ENCODE measurements around the gene C11orf98. TPM values are rescaled to one million over a fixed set of nuclear protein-coding genes. Genes with fewer than 3 reads are reported as not detected.
A peak's percentile ranks its signal among the peaks of the same experiment; 100 is the strongest.
"Not testable (repeated sequence)": the region's sequence is repeated elsewhere in the genome, so short reads cannot be mapped to it uniquely, and the experiment has no call there.

C11orf98 gene
- total RNA-seq, 1 experiment from 2014 or later, result 141 TPM

DNA sequence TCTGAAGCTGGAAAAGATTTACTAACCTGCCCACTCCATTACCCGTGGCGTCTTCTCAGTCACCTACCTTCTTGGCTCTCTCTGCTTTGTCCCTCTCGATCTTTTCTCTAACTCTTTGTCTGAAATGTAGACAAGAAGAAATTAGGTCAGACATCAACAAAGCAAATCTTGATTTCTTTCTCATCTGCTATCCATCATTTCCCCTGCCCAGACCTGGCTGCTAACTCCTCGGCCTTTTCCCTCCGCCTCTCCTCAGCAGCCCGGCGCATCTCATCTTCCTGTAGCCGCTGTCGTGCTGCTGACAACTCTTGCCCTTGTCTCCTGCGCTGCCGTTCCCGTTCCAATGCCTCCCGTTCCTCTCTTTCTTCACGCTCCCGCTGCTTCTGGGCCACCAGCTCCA, 12.7 kb upstream of the C11orf98 start:
- H3K27ac ChIP-seq (ENCODE audit: low read depth, low read length, poor library complexity, severe bottlenecking), result peak overlapping the region; percentile 26
- H3K4me3 ChIP-seq (ENCODE audit: low read depth, low read length, poor library complexity, severe bottlenecking), result peak overlapping the region; percentile 85
- peaks cover 31% of the 10 kb centered on the region for H3K4me1 ChIP-seq (ENCODE audit: insufficient read depth, low read length, poor library complexity, severe bottlenecking)
- ChIA-PET CTCF (no interaction called here), POLR2A (ENCODE audit: low non-redundant PET) (interaction anchor here (1.0 kb wide), 1 partner anchor 13 kb away, joined by 4 read pairs; the partner anchor contains the start of genes C11orf98 and CSKMT)
- intact Hi-C loops (cut with micrococcal nuclease; ENCODE audit: unreplicated experiment), result no loop called here
- no peaks in the 10 kb centered on the region for H3K27me3 ChIP-seq (replicated peaks; ENCODE audit: insufficient read depth, low read depth, low read length, poor library complexity)
- no peak for TF ChIP-seq EZH2 (IDR thresholded peaks at IDR 0.05; ENCODE audit: borderline replicate concordance, low read depth, low read length, poor library complexity, severe bottlenecking)
- no peak for TF ChIP-seq CTCF (conservative IDR thresholded peaks at IDR 0.05; ENCODE audit: low read depth, low read length)
- no peak for DNase-seq (ENCODE audit: low spot score)
- no TSS peak for BruUV-seq (replicated peaks)
- H3K9me3 ChIP-seq (ENCODE audit: low read depth, low read length, poor library complexity, severe bottlenecking), result no peaks in the 10 kb centered on the region
- peaks cover 39% of the 10 kb centered on the region for H3K36me3 ChIP-seq (ENCODE audit: insufficient read depth, low read length, poor library complexity, severe bottlenecking)

DNA sequence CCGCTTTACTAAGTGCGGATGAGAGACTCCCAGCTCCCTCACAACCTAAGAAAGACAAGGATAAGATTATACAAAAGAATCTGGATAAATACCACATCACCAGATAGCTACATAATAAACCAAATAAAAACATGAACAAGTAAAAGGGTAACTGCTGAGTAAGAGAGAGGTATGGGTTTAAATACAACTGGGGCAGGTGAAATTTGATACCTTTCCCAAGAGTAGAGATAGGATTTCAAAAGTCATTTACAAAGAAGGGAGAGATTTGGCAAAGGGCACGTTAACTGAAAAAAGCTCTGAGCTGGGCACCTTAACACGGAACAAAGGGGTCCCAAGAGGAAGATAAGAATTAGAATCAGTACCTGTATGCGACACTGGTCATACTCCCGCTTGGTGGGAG, 12.1 kb upstream of the C11orf98 start:
- TF ChIP-seq CTCF (conservative IDR thresholded peaks at IDR 0.05; ENCODE audit: low read depth, low read length) (no peak), EZH2 (IDR thresholded peaks at IDR 0.05; ENCODE audit: borderline replicate concordance, low read depth, low read length, poor library complexity, severe bottlenecking) (no peak)
- peaks cover 39% of the 10 kb centered on the region for H3K36me3 ChIP-seq (ENCODE audit: insufficient read depth, low read length, poor library complexity, severe bottlenecking)
- H3K9me3 ChIP-seq (ENCODE audit: low read depth, low read length, poor library complexity, severe bottlenecking), result no peaks in the 10 kb centered on the region
- ChIA-PET POLR2A (ENCODE audit: low non-redundant PET) (interaction anchor here (1.0 kb wide), 1 partner anchor 12 kb away, joined by 4 read pairs; the partner anchor contains the start of genes C11orf98 and CSKMT), CTCF (interaction anchor here (0.5 kb wide), 1 partner anchor 188 kb away, joined by 5 read pairs; no protein-coding TSS in a partner anchor)
- intact Hi-C loops (cut with micrococcal nuclease; ENCODE audit: unreplicated experiment), result no loop called here
- no peak for DNase-seq (ENCODE audit: low spot score)
- H3K27me3 ChIP-seq (replicated peaks; ENCODE audit: insufficient read depth, low read depth, low read length, poor library complexity), result no peaks in the 10 kb centered on the region
- peaks cover 37% of the 10 kb centered on the region for H3K4me1 ChIP-seq (ENCODE audit: insufficient read depth, low read length, poor library complexity, severe bottlenecking)
- no peak overlapping the region for H3K4me3 ChIP-seq (ENCODE audit: low read depth, low read length, poor library complexity, severe bottlenecking)
- BruUV-seq (replicated peaks), result no TSS peak
- H3K27ac ChIP-seq (ENCODE audit: low read depth, low read length, poor library complexity, severe bottlenecking), result peak overlapping the region; percentile 26

GRCh38 chr11:62676698-62677097, 11.7 kb upstream of the C11orf98 start:
- intact Hi-C loops (cut with micrococcal nuclease; ENCODE audit: unreplicated experiment), result no loop called here
- CTCF ChIA-PET, result interaction anchor here (0.5 kb wide), 1 partner anchor 189 kb away, joined by 5 read pairs; no protein-coding TSS in a partner anchor
- Histone ChIP-seq H3K27me3 (replicated peaks; ENCODE audit: insufficient read depth, low read depth, low read length, poor library complexity) (no peaks in the 10 kb centered on the region), H3K27ac (ENCODE audit: low read depth, low read length, poor library complexity, severe bottlenecking) (peak overlapping the region; percentile 26), H3K4me3 (ENCODE audit: low read depth, low read length, poor library complexity, severe bottlenecking) (no peak overlapping the region), H3K9me3 (ENCODE audit: low read depth, low read length, poor library complexity, severe bottlenecking) (no peaks in the 10 kb centered on the region), H3K36me3 (ENCODE audit: insufficient read depth, low read length, poor library complexity, severe bottlenecking) (peaks cover 39% of the 10 kb centered on the region), H3K4me1 (ENCODE audit: insufficient read depth, low read length, poor library complexity, severe bottlenecking) (peaks cover 38% of the 10 kb centered on the region)
- TF ChIP-seq CTCF (conservative IDR thresholded peaks at IDR 0.05; ENCODE audit: low read depth, low read length), result no peak
- TF ChIP-seq EZH2 (IDR thresholded peaks at IDR 0.05; ENCODE audit: borderline replicate concordance, low read depth, low read length, poor library complexity, severe bottlenecking), result no peak
- no peak for DNase-seq (ENCODE audit: low spot score)
- POLR2A ChIA-PET (ENCODE audit: low non-redundant PET), result interaction anchor here (1.0 kb wide), 1 partner anchor 12 kb away, joined by 4 read pairs; the partner anchor contains the start of genes C11orf98 and CSKMT
- no TSS peak for BruUV-seq (replicated peaks)

GRCh38 chr11:62675415-62675814, 10.4 kb upstream of the C11orf98 start:
- BruUV-seq (replicated peaks); intact Hi-C loops (cut with micrococcal nuclease; ENCODE audit: unreplicated experiment); H3K4me3 ChIP-seq (ENCODE audit: low read depth, low read length, poor library complexity, severe bottlenecking); H3K9me3 ChIP-seq (ENCODE audit: low read depth, low read length, poor library complexity, severe bottlenecking); H3K27ac ChIP-seq (ENCODE audit: low read depth, low read length, poor library complexity, severe bottlenecking); DNase-seq (ENCODE audit: low spot score); H3K27me3 ChIP-seq (replicated peaks; ENCODE audit: insufficient read depth, low read depth, low read length, poor library complexity): not testable (repeated sequence)
- POLR2A ChIA-PET (ENCODE audit: low non-redundant PET), result interaction anchor here (0.6 kb wide), 1 partner anchor 122 kb away, joined by 3 read pairs; no protein-coding TSS in a partner anchor
- Histone ChIP-seq H3K4me1 (ENCODE audit: insufficient read depth, low read length, poor library complexity, severe bottlenecking) (peaks cover 38% of the 10 kb centered on the region), H3K36me3 (ENCODE audit: insufficient read depth, low read length, poor library complexity, severe bottlenecking) (peaks cover 39% of the 10 kb centered on the region)
- CTCF ChIA-PET, result interaction anchor here (0.7 kb wide), 1 partner anchor 112 kb away, joined by 3 read pairs; the partner anchor contains the start of gene TMEM179B
